CD14-positive monocyte (primary cell): ENCODE results near the gene RNF5. TPM values are rescaled to one million over a fixed set of nuclear protein-coding genes. Genes with fewer than 3 reads are reported as not detected.

ENCODE experiments used
- DNase-seq, 3 donors: peaks; one replicate each; pipeline ENCODE4 v3.0.0-alpha.2; 2011 to 2022
- H2AFZ ChIP-seq: 2 replicates; pipeline ENCODE4 v1.6.0; 2012; ENCODE audit warnings: mild to moderate bottlenecking, low read depth, low read length, inconsistent platforms; ENCODE audit not compliant: insufficient read depth, poor library complexity, severe bottlenecking
- H3K27ac ChIP-seq, 2 donors: 1 replicate in 1 of 2; 2 replicates in 1 of 2; pipeline ENCODE4 v1.5.1; 2012 to 2013; ENCODE audit warnings: low read length in 2 of 2, control low read depth in 1 of 2, inconsistent platforms in 1 of 2, low read depth in 1 of 2, mild to moderate bottlenecking in 1 of 2
- H3K27me3 ChIP-seq, 2 donors: one replicate each; pipeline versions ENCODE4 v1.6.0 to v1.6.1; 2011 to 2013; ENCODE audit warnings: low read length in 2 of 2; ENCODE audit not compliant: control insufficient read depth in 2 of 2, insufficient read depth in 2 of 2
- H3K36me3 ChIP-seq, 2 donors: replicated peaks in 1 of 2; 1 replicate in 1 of 2; 2 replicates in 1 of 2; pipeline versions ENCODE4 v1.5.1 to v1.6.1; 2012 to 2013; ENCODE audit warnings: low read length in 2 of 2, control low read depth in 1 of 2, inconsistent platforms in 1 of 2, mild to moderate bottlenecking in 1 of 2; ENCODE audit not compliant: insufficient read depth in 2 of 2, control insufficient read depth in 1 of 2
- H3K4me1 ChIP-seq, 2 donors: 1 replicate in 1 of 2; 2 replicates in 1 of 2; pipeline versions ENCODE4 v1.5.1 to v1.6.1; 2012 to 2013; ENCODE audit warnings: low read length in 2 of 2, control low read depth in 1 of 2, inconsistent platforms in 1 of 2, mild to moderate bottlenecking in 1 of 2, moderate library complexity in 1 of 2; ENCODE audit not compliant: insufficient read depth in 2 of 2, control insufficient read depth in 1 of 2
- H3K4me2 ChIP-seq: replicated peaks from 2 replicates; pipeline ENCODE3; 2012; ENCODE audit warnings: low read length, moderate library complexity, mild to moderate bottlenecking; ENCODE audit not compliant: poor library complexity, severe bottlenecking; ENCODE audit errors: extremely low read depth
- H3K4me3 ChIP-seq, 3 experiments: fragments of 200-600 bp in 1 of 3; sonication (generic) in 1 of 3; replicated peaks in 1 of 3; 1 replicate in 2 of 3; 2 replicates in 1 of 3; pipeline ENCODE4 v1.5.1; 2011 to 2013; ENCODE audit warnings: low read length in 3 of 3, mild to moderate bottlenecking in 3 of 3, control low read depth in 2 of 3, low read depth in 2 of 3, inconsistent platforms in 1 of 3, moderate library complexity in 1 of 3
- H3K79me2 ChIP-seq: 2 replicates; pipeline ENCODE4 v1.6.0; 2012; ENCODE audit warnings: mild to moderate bottlenecking, control low read depth, inconsistent platforms, low read length, moderate library complexity; ENCODE audit not compliant: insufficient read depth
- H3K9ac ChIP-seq: 2 replicates; pipeline ENCODE4 v1.6.0; 2017; ENCODE audit warnings: low read length, mild to moderate bottlenecking; ENCODE audit not compliant: insufficient read depth, poor library complexity, severe bottlenecking
- H3K9me3 ChIP-seq, 2 donors: replicated peaks in 1 of 2; 1 replicate in 1 of 2; 2 replicates in 1 of 2; pipeline versions ENCODE4 v1.5.1 to v1.6.1; 2012 to 2013; ENCODE audit warnings: low read length in 2 of 2, control low read depth in 1 of 2; ENCODE audit not compliant: control insufficient read depth in 1 of 2, insufficient read depth in 1 of 2
- H4K20me1 ChIP-seq: 2 replicates; pipeline ENCODE4 v1.6.0; 2012; ENCODE audit warnings: mild to moderate bottlenecking, low read length, control low read depth, moderate library complexity; ENCODE audit not compliant: insufficient read depth
- H3K27ac Mint-ChIP-seq, 7 donors: one replicate each; pipeline ENCODE4 v1.8.0; 2020; ENCODE audit warnings: mild to moderate bottlenecking in 7 of 7, mixed read lengths in 7 of 7, moderate library complexity in 6 of 7, inconsistent platforms in 2 of 7
- H3K27me3 Mint-ChIP-seq, 3 donors: one replicate each; pipeline ENCODE4 v1.8.0; 2021 to 2022; ENCODE audit warnings: low read depth in 3 of 3, mild to moderate bottlenecking in 3 of 3, mixed read lengths in 3 of 3, moderate library complexity in 3 of 3, inconsistent platforms in 1 of 3
- H3K36me3 Mint-ChIP-seq, 2 donors: one replicate each; pipeline ENCODE4 v1.8.0; 2020; ENCODE audit warnings: mixed read lengths in 2 of 2, inconsistent platforms in 1 of 2, mild to moderate bottlenecking in 1 of 2
- H3K4me1 Mint-ChIP-seq: one replicate; pipeline ENCODE4 v1.8.0; 2020; ENCODE audit warnings: mild to moderate bottlenecking, mixed read lengths
- H3K4me3 Mint-ChIP-seq, 2 donors: one replicate each; pipeline ENCODE4 v1.8.0; 2020; ENCODE audit warnings: mild to moderate bottlenecking in 2 of 2, mixed read lengths in 2 of 2, moderate library complexity in 1 of 2
- H3K9me3 Mint-ChIP-seq, 7 donors: one replicate each; pipeline ENCODE4 v1.8.0; 2020 to 2022; ENCODE audit warnings: mixed read lengths in 7 of 7, mild to moderate bottlenecking in 6 of 7, moderate library complexity in 6 of 7, inconsistent platforms in 2 of 7
- CTCF ChIP-seq: fragments of 200-600 bp; IDR thresholded peaks from one replicate; pipeline ENCODE4 v1.8.0; 2022; ENCODE audit warnings: antibody characterized with exemption, mild to moderate bottlenecking
- WGBS: methylation state at CpG from one replicate; pipeline ENCODE4 v1.1.5; 2013; ENCODE audit warnings: missing lambda C conversion rate; ENCODE audit not compliant: insufficient coverage; 5-methylcytosine and 5-hydroxymethylcytosine counted together
- intact Hi-C, 2 donors: fragments of 100-400 bp; cut with micrococcal nuclease; formaldehyde crosslinking; loops; one replicate each; pipeline versions ENCODE4 v1.15.0 to v1.15.1; 2023
- polyA plus RNA-seq, 3 donors: library from polyadenylated mRNA; depleted of rRNA in 1 of 3; unstranded in 2 of 3; stranded (reverse) in 1 of 3; fragments of 300-500 nt in 2 of 3; fragments of >200 nt in 1 of 3; fragmentation: Illumina TruSeq in 2 of 3; gene quantifications; 1 replicate in 2 of 3; 2 replicates in 1 of 3; pipeline ENCODE4 v1.2.3, GENCODE V29; 2012 to 2021

The RNF5 gene
- polyA plus RNA-seq, 3 donors = 62.2 to 108 (median 83.5) TPM

DNA sequence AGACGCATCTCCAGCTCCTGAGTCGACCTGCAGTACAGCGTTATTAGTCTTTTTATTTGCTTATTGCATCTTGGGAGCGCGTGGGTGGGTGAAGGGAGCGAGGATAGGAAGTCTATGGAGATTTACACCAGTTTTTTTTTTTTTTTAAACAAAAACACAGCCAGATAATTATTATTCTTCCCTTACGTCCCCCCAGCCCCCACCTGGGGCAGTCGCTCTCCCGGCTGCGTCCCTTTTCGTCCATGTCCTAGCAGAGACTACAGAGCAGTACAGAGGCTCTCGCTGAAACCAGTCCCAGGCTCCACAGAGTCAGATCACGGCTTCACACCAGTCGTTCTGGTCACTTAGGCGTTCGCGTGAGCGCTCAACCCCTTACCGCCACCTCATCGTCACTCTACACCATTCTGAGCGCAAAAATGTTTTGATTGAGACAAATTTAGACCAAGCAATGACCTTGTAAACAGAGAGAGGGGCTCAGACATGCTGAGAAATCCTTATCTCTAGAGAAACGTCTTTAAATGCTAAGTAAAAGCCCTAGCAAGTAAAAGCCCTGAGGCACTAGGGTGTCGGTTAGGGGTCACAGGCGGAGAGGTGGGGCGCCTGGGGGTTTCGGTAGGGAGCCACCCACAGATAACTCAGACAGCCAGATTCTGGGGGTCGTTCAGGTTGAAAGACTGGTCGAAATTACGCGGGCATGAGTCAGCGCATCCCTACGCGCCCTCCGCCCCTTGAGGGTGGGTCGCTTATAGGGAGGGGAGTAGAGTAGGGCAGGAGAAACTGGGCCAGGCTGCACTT, 25.2 kb upstream of the RNF5 start:
- no peaks in the 10 kb centered on the region for H4K20me1 ChIP-seq
- Mint-ChIP-seq H3K36me3 (peaks cover 0 to 17% of the 10 kb centered on the region in 2 donors), H3K27ac (peak overlapping the region in 1 of 7 donors; percentile 61), H3K4me1 (peaks cover 38% of the 10 kb centered on the region), H3K9me3 (peaks cover 0 to 28% (median 11%) of the 10 kb centered on the region in 7 donors), H3K27me3 (peaks cover 51 to 72% (median 63%) of the 10 kb centered on the region in 3 donors), H3K4me3 (peak overlapping the region; percentile 55 to 100)
- peaks cover 0 to 11% of the 10 kb centered on the region in 2 donors for H3K9me3 ChIP-seq
- no peaks in the 10 kb centered on the region for H3K36me3 ChIP-seq
- H3K9ac ChIP-seq = no peak overlapping the region
- H3K4me3 ChIP-seq = no peak overlapping the region
- WGBS = 81% methylated on average over 16 of the region's 35 CpGs
- H2AFZ ChIP-seq = peak overlapping the region; percentile 97
- peaks cover 29 to 59% of the 10 kb centered on the region in 2 donors for H3K27me3 ChIP-seq
- intact Hi-C loops = no loop called here
- no peak for TF ChIP-seq CTCF
- H3K27ac ChIP-seq = no peak overlapping the region
- H3K79me2 ChIP-seq = no peaks in the 10 kb centered on the region
- H3K4me2 ChIP-seq = peak overlapping the region; percentile 100
- H3K4me1 ChIP-seq = peaks cover 32 to 34% of the 10 kb centered on the region in 2 donors
- no peak for DNase-seq

- H3K27ac Mint-ChIP-seq = peak within 1 kb of the TSS in 5 of 7 donors; percentile 10 to 90 (median 61)
- Histone ChIP-seq H3K9ac (peak within 1 kb of the TSS; percentile 48), H3K79me2 (no peaks in the 10 kb centered on the region), H3K27me3 (peaks cover 28 to 51% of the 10 kb centered on the region in 2 donors), H4K20me1 (no peaks in the 10 kb centered on the region), H3K36me3 (no peaks in the 10 kb centered on the region), H3K4me1 (peaks cover 24 to 26% of the 10 kb centered on the region in 2 donors), H3K4me3 (peak within 1 kb of the TSS; percentile 51 to 84 (median 56)), H2AFZ (peak within 1 kb of the TSS; percentile 97), H3K9me3 (peaks cover 0 to 11% of the 10 kb centered on the region in 2 donors), H3K27ac (no peak within 1 kb of the TSS), H3K4me2 (peak within 1 kb of the TSS; percentile 100)
- peaks cover 45 to 63% (median 55%) of the 10 kb centered on the region in 3 donors for H3K27me3 Mint-ChIP-seq
- WGBS = 2% methylated on average over 24 of the region's 52 CpGs
- TF ChIP-seq CTCF = no peak
- H3K36me3 Mint-ChIP-seq = peaks cover 0 to 19% of the 10 kb centered on the region in 2 donors
- H3K9me3 Mint-ChIP-seq = peaks cover 0 to 24% (median 9%) of the 10 kb centered on the region in 7 donors
- peak; percentile 23 to 37 (median 28) for DNase-seq
- intact Hi-C loops = loop anchor here in 1 of 2 donors (2.0 kb wide), 1 partner anchor 21 kb away; no protein-coding TSS in a partner anchor
- peak within 1 kb of the TSS; percentile 97 to 100 for H3K4me3 Mint-ChIP-seq
- H3K4me1 Mint-ChIP-seq = peaks cover 30% of the 10 kb centered on the region
Observed at GRCh38 chr6:32153564-32154513, 24.4 kb upstream of the RNF5 start, which contains the start of gene PPT2. Gene PPT2 (plus strand): TSS chr6:32154141. CDS start chr6:32154595, 454 bp downstream.
